Fibroblast of lung (primary cell): ENCODE data around the gene ACTN1. TPM values are rescaled to one million over a fixed set of nuclear protein-coding genes. Genes with fewer than 3 reads are reported as not detected.

Experiments used
- DNase-seq, 2 donors: peaks; one replicate each; pipeline versions ENCODE4 v3.0.0 to v3.0.0-alpha.2; 2010; ENCODE audit warnings: low read depth in 2 of 2
- H2AFZ ChIP-seq: 2 replicates; pipeline ENCODE4 v1.5.1; 2012; ENCODE audit warnings: low read length, control low read depth, inconsistent platforms
- H3K27ac ChIP-seq: 2 replicates; pipeline ENCODE4 v1.5.1; 2011; ENCODE audit warnings: low read length, control low read depth; ENCODE audit not compliant: insufficient read depth
- H3K27me3 ChIP-seq: 2 replicates; pipeline ENCODE4 v1.5.1; 2011; ENCODE audit warnings: mild to moderate bottlenecking, low read length; ENCODE audit not compliant: control insufficient read depth, insufficient read depth
- H3K36me3 ChIP-seq: 2 replicates; pipeline ENCODE4 v1.5.1; 2011; ENCODE audit warnings: low read length; ENCODE audit not compliant: control insufficient read depth, insufficient read depth
- H3K4me1 ChIP-seq: 2 replicates; pipeline ENCODE4 v1.5.1; 2011; ENCODE audit warnings: low read length; ENCODE audit not compliant: control insufficient read depth, insufficient read depth; ENCODE audit errors: extremely low read depth
- H3K4me2 ChIP-seq: 2 replicates; pipeline ENCODE4 v1.5.1; 2011; ENCODE audit warnings: low read length, control low read depth; ENCODE audit not compliant: insufficient read depth; ENCODE audit errors: extremely low read depth
- H3K4me3 ChIP-seq, 4 experiments: fragments of 200-600 bp in 1 of 4; sonication (generic) in 1 of 4; replicated peaks in 1 of 4; 2 replicates each; pipeline ENCODE4 v1.5.1; 2011 to 2016; ENCODE audit warnings: low read length in 4 of 4, low read depth in 3 of 4, mild to moderate bottlenecking in 3 of 4, control low read depth in 2 of 4, inconsistent platforms in 1 of 4, mixed read lengths in 1 of 4; ENCODE audit not compliant: insufficient read depth in 1 of 4; ENCODE audit errors: control extremely low read depth in 1 of 4
- H3K79me2 ChIP-seq: 2 replicates; pipeline ENCODE4 v1.5.1; 2012; ENCODE audit warnings: mild to moderate bottlenecking, low read length, inconsistent platforms; ENCODE audit not compliant: control insufficient read depth, insufficient read depth
- H3K9ac ChIP-seq: 2 replicates; pipeline ENCODE4 v1.5.1; 2011; ENCODE audit warnings: mild to moderate bottlenecking, low read length, control low read depth; ENCODE audit not compliant: insufficient read depth
- H3K9me3 ChIP-seq: 2 replicates; pipeline ENCODE4 v1.5.1; 2012; ENCODE audit warnings: low read depth, low read length; ENCODE audit not compliant: control insufficient read depth, insufficient read depth
- H4K20me1 ChIP-seq: 2 replicates; pipeline ENCODE4 v1.5.1; 2011; ENCODE audit warnings: low read length; ENCODE audit not compliant: control insufficient read depth, insufficient read depth; ENCODE audit errors: extremely low read depth
- EZH2 ChIP-seq: IDR thresholded peaks from 2 replicates; pipeline ENCODE4 v1.5.1; 2012; ENCODE audit warnings: low read length, control low read depth, mild to moderate bottlenecking; ENCODE audit errors: missing control alignments
- polyA plus RNA-seq, 2 donors: library from polyadenylated mRNA; depleted of rRNA in 1 of 2; stranded (reverse) in 1 of 2; unstranded in 1 of 2; fragments of >200 nt; gene quantifications; 2 replicates each; pipeline ENCODE4 v1.2.1, GENCODE V29; 2011 to 2012; ENCODE audit warnings: missing spikeins in 1 of 2
- total RNA-seq: library from RNA; depleted of rRNA; stranded (reverse); fragments of >200 nt; gene quantifications from 2 replicates; pipeline ENCODE4 v1.2.1, GENCODE V29; 2014
- TF ChIP-seq, protein P1 (sequence below), 2 donors: IDR thresholded peaks in 1 of 2; conservative IDR thresholded peaks in 1 of 2; 1 replicate in 1 of 2; 2 replicates in 1 of 2; pipeline ENCODE4 v1.5.1; 2011 to 2012; ENCODE audit warnings: low read length in 2 of 2, control low read depth in 1 of 2, inconsistent platforms in 1 of 2, low read depth in 1 of 2, mild to moderate bottlenecking in 1 of 2

ACTN1 gene
- total and polyA plus RNA-seq, 2 donors (not counting 1 experiment from before 2014, with no cell fraction given) = 254 to 729 TPM

DNA sequence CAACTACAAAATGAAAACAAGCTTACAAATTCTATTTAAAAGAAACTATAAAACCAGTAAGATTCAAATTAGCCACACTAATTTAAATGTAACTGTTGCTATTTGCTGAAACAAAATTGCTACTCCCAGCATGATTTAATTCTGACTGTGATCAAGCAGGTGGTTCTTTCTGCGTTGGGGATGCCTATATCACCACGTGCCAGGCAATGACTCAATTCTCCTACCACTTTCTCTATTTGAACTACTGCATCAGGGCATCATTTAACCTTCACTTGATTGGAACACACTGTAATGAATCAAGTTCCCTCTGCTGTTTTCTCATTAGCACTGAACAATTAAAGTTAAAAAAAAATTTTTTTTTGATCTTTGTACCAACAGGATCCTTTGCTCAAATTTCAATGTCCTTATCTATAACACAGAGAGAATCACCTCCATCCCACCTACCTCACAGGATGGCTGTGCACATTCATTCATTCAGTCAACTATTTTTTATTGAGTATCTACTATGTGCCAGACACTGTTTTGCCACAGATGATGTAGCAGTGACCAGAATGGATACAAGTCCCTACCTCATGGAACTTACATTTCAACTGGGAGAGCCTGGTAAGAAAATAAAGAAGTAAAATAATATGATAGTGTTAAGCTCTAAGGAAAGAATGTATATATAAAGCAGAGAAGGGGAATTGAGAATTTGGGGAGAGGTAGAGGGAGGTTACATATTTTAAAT, 8.0 kb upstream of the ACTN1 start:
- Histone ChIP-seq H3K9me3 (no peaks in the 10 kb centered on the region), H3K4me1 (peaks cover 12% of the 10 kb centered on the region), H2AFZ (no peak overlapping the region), H3K79me2 (no peaks in the 10 kb centered on the region), H3K36me3 (no peaks in the 10 kb centered on the region), H3K4me2 (no peak overlapping the region), H3K4me3 (no peak overlapping the region), H3K27ac (no peak overlapping the region), H4K20me1 (no peaks in the 10 kb centered on the region), H3K9ac (no peak overlapping the region), H3K27me3 (no peaks in the 10 kb centered on the region)
- TF ChIP-seq, protein P1, sequence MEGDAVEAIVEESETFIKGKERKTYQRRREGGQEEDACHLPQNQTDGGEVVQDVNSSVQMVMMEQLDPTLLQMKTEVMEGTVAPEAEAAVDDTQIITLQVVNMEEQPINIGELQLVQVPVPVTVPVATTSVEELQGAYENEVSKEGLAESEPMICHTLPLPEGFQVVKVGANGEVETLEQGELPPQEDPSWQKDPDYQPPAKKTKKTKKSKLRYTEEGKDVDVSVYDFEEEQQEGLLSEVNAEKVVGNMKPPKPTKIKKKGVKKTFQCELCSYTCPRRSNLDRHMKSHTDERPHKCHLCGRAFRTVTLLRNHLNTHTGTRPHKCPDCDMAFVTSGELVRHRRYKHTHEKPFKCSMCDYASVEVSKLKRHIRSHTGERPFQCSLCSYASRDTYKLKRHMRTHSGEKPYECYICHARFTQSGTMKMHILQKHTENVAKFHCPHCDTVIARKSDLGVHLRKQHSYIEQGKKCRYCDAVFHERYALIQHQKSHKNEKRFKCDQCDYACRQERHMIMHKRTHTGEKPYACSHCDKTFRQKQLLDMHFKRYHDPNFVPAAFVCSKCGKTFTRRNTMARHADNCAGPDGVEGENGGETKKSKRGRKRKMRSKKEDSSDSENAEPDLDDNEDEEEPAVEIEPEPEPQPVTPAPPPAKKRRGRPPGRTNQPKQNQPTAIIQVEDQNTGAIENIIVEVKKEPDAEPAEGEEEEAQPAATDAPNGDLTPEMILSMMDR (conservative IDR thresholded peaks at IDR 0.05 in 1 of 2, IDR thresholded peaks at IDR 0.05 in 1 of 2; ENCODE audit: low read depth in 1 of 2, low read length in 2 of 2) = no peak
- TF ChIP-seq EZH2 = no peak
- DNase-seq = no peak

DNA sequence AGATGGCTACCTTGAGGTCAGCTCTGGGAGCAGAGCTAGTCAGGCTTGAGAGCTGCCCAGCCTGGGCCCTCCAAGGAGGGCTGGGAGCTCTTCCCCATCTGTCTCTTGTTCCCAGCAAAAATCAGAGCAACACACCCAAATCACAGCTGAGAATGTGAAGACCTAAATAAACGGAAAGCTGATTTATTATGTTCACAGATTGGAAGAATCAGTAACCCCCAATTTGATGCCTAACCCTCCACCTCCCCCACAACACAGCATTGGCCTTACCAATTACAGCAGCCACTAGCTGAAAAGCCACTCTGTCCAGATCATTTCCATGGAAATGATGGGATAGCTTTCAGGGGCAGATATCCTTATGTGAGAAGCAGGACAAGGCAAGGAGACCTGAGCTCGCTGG, 7.1 kb upstream of the ACTN1 start:
- TF ChIP-seq EZH2 = no peak
- TF ChIP-seq, protein P1 (conservative IDR thresholded peaks at IDR 0.05 in 1 of 2, IDR thresholded peaks at IDR 0.05 in 1 of 2; ENCODE audit: low read depth in 1 of 2, low read length in 2 of 2) = no peak
- H3K27ac ChIP-seq = no peak overlapping the region

DNA sequence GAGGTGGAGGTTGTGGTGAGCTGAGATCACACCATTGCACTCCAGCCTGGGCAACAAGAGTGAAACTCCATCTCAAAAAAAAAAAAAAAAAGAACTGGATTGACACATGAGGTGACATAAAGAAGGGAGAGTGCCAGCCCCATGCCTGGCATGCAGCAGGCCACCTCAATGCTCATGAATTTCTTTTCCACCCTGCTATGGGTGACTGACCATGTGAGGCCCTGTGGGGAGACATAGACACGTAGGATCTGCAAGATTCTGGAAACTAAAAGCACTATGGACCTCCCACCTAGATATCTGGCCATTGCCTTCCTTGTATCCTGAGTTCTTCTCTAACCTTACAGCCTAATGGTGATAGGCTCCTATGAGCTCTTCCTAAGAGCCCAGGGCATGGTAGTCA, 5.6 kb upstream of the ACTN1 start:
- peaks cover 26% of the 10 kb centered on the region for H3K4me1 ChIP-seq
- no peaks in the 10 kb centered on the region for H3K9me3 ChIP-seq
- no peak for DNase-seq
- no peaks in the 10 kb centered on the region for H3K27me3 ChIP-seq
- H3K27ac ChIP-seq = no peak overlapping the region
- no peaks in the 10 kb centered on the region for H3K36me3 ChIP-seq
- H4K20me1 ChIP-seq = no peaks in the 10 kb centered on the region
- TF ChIP-seq, protein P1 (conservative IDR thresholded peaks at IDR 0.05 in 1 of 2, IDR thresholded peaks at IDR 0.05 in 1 of 2; ENCODE audit: low read depth in 1 of 2, low read length in 2 of 2) = no peak
- TF ChIP-seq EZH2 = no peak
- H3K4me3 ChIP-seq = no peak overlapping the region
- no peak overlapping the region for H3K4me2 ChIP-seq
- no peak overlapping the region for H2AFZ ChIP-seq
- H3K9ac ChIP-seq = no peak overlapping the region
- peaks cover 3% of the 10 kb centered on the region for H3K79me2 ChIP-seq

More for the DNA sequence above, 7.1 kb upstream of the ACTN1 start:
- H3K4me3 ChIP-seq = no peak overlapping the region
- H3K79me2 ChIP-seq = no peaks in the 10 kb centered on the region
- no peak overlapping the region for H3K4me2 ChIP-seq
- no peaks in the 10 kb centered on the region for H3K9me3 ChIP-seq
- DNase-seq = no peak
- no peak overlapping the region for H2AFZ ChIP-seq
- H3K4me1 ChIP-seq = peaks cover 21% of the 10 kb centered on the region
- no peaks in the 10 kb centered on the region for H3K27me3 ChIP-seq
- H4K20me1 ChIP-seq = no peaks in the 10 kb centered on the region
- H3K9ac ChIP-seq = no peak overlapping the region
- H3K36me3 ChIP-seq = no peaks in the 10 kb centered on the region
